Astrocyte of the hippocampus (primary cell): ENCODE measurements around the gene GRID2IP.

Source experiments
- DNase-seq: peaks from one replicate; pipeline ENCODE4 v3.0.0; 2011; ENCODE audit warnings: low read depth, low spot score

GRID2IP gene

DNA sequence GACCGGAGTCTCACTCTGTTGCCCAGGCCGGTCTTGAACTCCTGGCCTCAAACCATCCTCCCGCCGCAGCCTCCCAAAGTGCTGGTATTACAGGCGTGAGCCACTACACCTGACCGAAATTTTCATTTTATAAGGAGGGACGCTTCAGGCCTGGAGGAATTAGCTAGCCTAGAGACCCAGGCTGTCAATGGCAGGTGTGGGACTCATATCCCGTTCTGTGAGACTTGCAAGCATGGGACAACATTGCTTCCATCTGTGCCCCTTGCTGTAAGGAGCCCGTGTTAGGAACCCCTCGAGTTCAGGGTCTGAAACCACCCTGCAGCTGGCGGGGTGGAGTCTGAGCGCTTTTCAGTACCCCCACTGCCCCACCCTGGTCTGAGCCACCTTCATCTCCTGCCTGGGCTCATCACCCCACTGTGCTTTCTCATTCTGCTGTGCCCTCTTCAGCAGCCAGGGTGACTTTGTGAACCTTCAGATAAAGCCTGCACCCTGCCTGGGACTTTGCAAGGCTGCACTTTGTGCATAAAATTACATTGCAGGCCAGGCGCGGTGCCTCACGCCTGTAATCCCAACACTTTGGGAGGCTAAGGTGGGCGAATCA is 102.2 kb downstream of the GRID2IP start:
- DNase-seq, result no peak

DNA sequence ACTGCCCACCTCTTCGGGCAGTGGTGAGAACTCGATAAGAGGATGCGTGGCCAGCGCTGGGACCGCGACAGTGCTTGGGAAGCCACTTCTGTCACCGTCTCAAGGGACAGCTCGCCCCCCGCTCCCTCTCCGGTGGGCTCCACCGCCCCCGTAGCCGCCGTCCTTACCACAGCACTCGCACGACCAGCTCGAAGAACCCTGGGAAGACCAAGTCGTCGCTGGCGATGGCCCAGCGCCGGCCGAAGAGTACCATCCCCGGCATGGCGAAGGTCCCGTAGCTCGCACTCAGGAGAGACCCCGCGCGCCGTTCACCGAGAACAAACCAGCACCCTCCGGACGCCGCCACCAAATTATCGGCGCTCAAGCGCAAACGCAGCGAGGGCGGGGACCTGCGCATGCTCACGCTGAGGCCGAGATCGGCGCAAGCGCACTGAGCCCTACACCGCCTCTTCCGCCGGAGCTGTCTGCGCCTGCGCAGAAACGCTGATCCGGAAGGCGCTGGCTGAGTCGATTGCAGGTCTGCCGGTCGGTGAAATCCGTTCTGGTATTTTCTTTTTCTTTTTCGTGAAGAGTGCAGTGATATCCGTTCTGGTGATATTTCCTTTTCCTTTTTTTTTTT is 103.6 kb downstream of the GRID2IP start, which contains the start of gene DAGLB:
Gene DAGLB, minus strand, starts transcription at position 374 of the 619 bp plus-strand sequence. Its CDS starts 112 bp downstream, at position 262.
- peak; percentile 98 for DNase-seq
